ENCODE results near the gene DDX56. TPM values are rescaled to one million over a fixed set of nuclear protein-coding genes. Genes with fewer than 3 reads are reported as not detected.

Gene DDX56
- polyA plus RNA-seq, 1 donor from 2014 or later = 52.0 TPM

- Mint-ChIP-seq H3K27ac (no peak overlapping the region), H3K36me3 (peaks cover 7% of the 10 kb centered on the region), H3K4me1 (peaks cover 0 to 2% (median 0%) of the 10 kb centered on the region in 3 donors), H3K4me3 (no peak overlapping the region), H3K9me3 (peaks cover 7 to 12% (median 10%) of the 10 kb centered on the region in 3 donors), H3K27me3 (peaks cover 8% of the 10 kb centered on the region)
Observed at GRCh38 chr7:44520574-44520973, 53.1 kb downstream of the DDX56 start.

DNA sequence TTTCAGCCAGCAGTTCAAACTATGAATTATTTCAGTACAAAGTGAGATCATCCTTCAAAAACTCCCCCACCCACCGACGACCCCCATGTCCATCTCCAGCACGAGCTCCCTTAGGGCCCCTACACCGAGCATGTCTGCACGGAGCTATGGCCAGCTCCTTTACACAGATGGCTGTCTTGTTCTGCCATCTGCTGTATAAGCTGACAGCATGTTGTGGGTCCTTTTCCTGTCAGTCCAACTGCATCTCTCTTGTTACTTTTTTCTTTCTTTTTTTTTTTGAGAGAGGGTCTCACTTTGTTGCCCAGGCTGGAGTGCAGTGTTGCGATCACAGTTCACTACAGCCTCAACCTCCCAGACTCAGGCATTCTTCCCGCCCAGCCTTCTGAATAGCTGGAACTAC is 54.2 kb downstream of the DDX56 start:
- H3K27ac Mint-ChIP-seq = no peak overlapping the region
- H3K4me1 Mint-ChIP-seq = peaks cover 0 to 2% (median 0%) of the 10 kb centered on the region in 3 donors
- H3K4me3 Mint-ChIP-seq = no peak overlapping the region
- peaks cover 4 to 8% (median 5%) of the 10 kb centered on the region in 3 donors for H3K9me3 Mint-ChIP-seq
- H3K36me3 Mint-ChIP-seq = peaks cover 3% of the 10 kb centered on the region
- H3K27me3 Mint-ChIP-seq = peaks cover 8% of the 10 kb centered on the region

GRCh38 chr7:44518761-44519160 is 54.9 kb downstream of the DDX56 start:
- peaks cover 0 to 2% (median 0%) of the 10 kb centered on the region in 3 donors for H3K4me1 Mint-ChIP-seq
- peaks cover 8% of the 10 kb centered on the region for H3K27me3 Mint-ChIP-seq
- no peak overlapping the region for H3K27ac Mint-ChIP-seq
- H3K4me3 Mint-ChIP-seq = no peak overlapping the region
- H3K9me3 Mint-ChIP-seq = peaks cover under 1 to 4% (median under 1%) of the 10 kb centered on the region in 3 donors
- H3K36me3 Mint-ChIP-seq = peaks cover 3% of the 10 kb centered on the region

- Mint-ChIP-seq H3K9me3 (no peaks in the 10 kb centered on the region), H3K36me3 (peaks cover 3% of the 10 kb centered on the region), H3K27ac (no peak overlapping the region), H3K4me3 (no peak overlapping the region), H3K27me3 (peaks cover 8% of the 10 kb centered on the region), H3K4me1 (no peaks in the 10 kb centered on the region)
Observed at GRCh38 chr7:44517175-44517574, 56.5 kb downstream of the DDX56 start.

Other genes starting within 250 kb of the DDX56 start
- not detected for gene CAMK2B, start 248.3 kb downstream of the DDX56 start, polyA plus RNA-seq
- 57.4 TPM for gene NUDCD3, start 83.2 kb downstream of the DDX56 start, polyA plus RNA-seq
- not detected for gene NPC1L1, start 32.6 kb downstream of the DDX56 start, polyA plus RNA-seq
- gene TMED4, start 8.3 kb upstream of the DDX56 start, polyA plus RNA-seq = 59.9 TPM
- 26.6 TPM for gene OGDH, start 32.7 kb upstream of the DDX56 start, polyA plus RNA-seq
- 15.5 TPM for gene ZMIZ2, start 174.9 kb upstream of the DDX56 start, polyA plus RNA-seq
- gene PPIA, start 222.8 kb upstream of the DDX56 start, polyA plus RNA-seq = 4,265 TPM